HepG2 (cell line): ENCODE results near the gene UQCR11. TPM values are rescaled to one million over a fixed set of nuclear protein-coding genes. Genes with fewer than 3 reads are reported as not detected.

Experiments used
- AFF4 ChIP-seq: sonication (generic); formaldehyde crosslinking; IDR thresholded peaks from 2 replicates; pipeline ENCODE4 v1.4.0; 2020; ENCODE audit warnings: missing genetic modification reagents
- CAMTA2 ChIP-seq: sonication (generic); formaldehyde crosslinking; IDR thresholded peaks from 2 replicates; pipeline ENCODE4 v1.4.0; 2020; ENCODE audit warnings: mild to moderate bottlenecking, missing genetic modification reagents, borderline replicate concordance
- CCDC6 ChIP-seq: sonication (generic); formaldehyde crosslinking; IDR thresholded peaks from 2 replicates; pipeline ENCODE4 v1.8.1; 2022; ENCODE audit warnings: mild to moderate bottlenecking, missing genetic modification reagents, moderate library complexity
- HBP1 ChIP-seq: IDR thresholded peaks from 2 replicates; pipeline ENCODE4 v1.6.1; 2016; ENCODE audit warnings: low read depth, control low read depth
- JUN ChIP-seq: sonication (generic); formaldehyde crosslinking; IDR thresholded peaks from 2 replicates; pipeline ENCODE4 v1.4.0; 2020; ENCODE audit warnings: mild to moderate bottlenecking, missing genetic modification reagents
- NAIF1 ChIP-seq: sonication (generic); formaldehyde crosslinking; IDR thresholded peaks from 2 replicates; pipeline ENCODE4 v1.5.0; 2020; ENCODE audit warnings: mild to moderate bottlenecking, missing genetic modification reagents, borderline replicate concordance
- NFE2L1 ChIP-seq: sonication (generic); formaldehyde crosslinking; IDR thresholded peaks from 2 replicates; pipeline ENCODE4 v1.4.0; 2020; ENCODE audit warnings: missing genetic modification reagents, mild to moderate bottlenecking, borderline replicate concordance
- PCBP1 ChIP-seq: fragments of 200-400 bp; formaldehyde crosslinking; IDR thresholded peaks from 2 replicates; pipeline ENCODE4 v1.6.1; 2017; ENCODE audit warnings: mild to moderate bottlenecking, low read depth, low read length, borderline replicate concordance
- POGZ ChIP-seq: sonication (generic); formaldehyde crosslinking; IDR thresholded peaks from 2 replicates; pipeline ENCODE4 v1.4.0; 2020; ENCODE audit warnings: mild to moderate bottlenecking, missing genetic modification reagents
- SAFB2 ChIP-seq: sonication (generic); formaldehyde crosslinking; IDR thresholded peaks from 2 replicates; pipeline ENCODE4 v1.5.1; 2020; ENCODE audit warnings: missing genetic modification reagents, low read depth, mild to moderate bottlenecking, borderline replicate concordance
- SMAD3 ChIP-seq: sonication (generic); formaldehyde crosslinking; IDR thresholded peaks from 2 replicates; pipeline ENCODE4 v1.4.0; 2020; ENCODE audit warnings: missing genetic modification reagents
- ZBTB8A ChIP-seq: sonication (generic); formaldehyde crosslinking; IDR thresholded peaks from 2 replicates; pipeline ENCODE4 v1.4.0; 2020; ENCODE audit warnings: mild to moderate bottlenecking, low read depth, missing genetic modification reagents, borderline replicate concordance
- ZNF12 ChIP-seq: sonication (generic); formaldehyde crosslinking; IDR thresholded peaks from 2 replicates; pipeline ENCODE4 v1.5.0; 2020; ENCODE audit warnings: missing genetic modification reagents
- ZNF253 ChIP-seq: sonication (generic); formaldehyde crosslinking; IDR thresholded peaks from 2 replicates; pipeline ENCODE4 v1.8.0; 2022; ENCODE audit warnings: mild to moderate bottlenecking, missing genetic modification reagents, borderline replicate concordance
- ZNF296 ChIP-seq: sonication (generic); formaldehyde crosslinking; conservative IDR thresholded peaks from 2 replicates; pipeline ENCODE4 v1.5.0; 2020; ENCODE audit warnings: mild to moderate bottlenecking, missing genetic modification reagents
- ZNF512B ChIP-seq: sonication (generic); formaldehyde crosslinking; IDR thresholded peaks from 2 replicates; pipeline ENCODE4 v1.5.1; 2020; ENCODE audit warnings: missing genetic modification reagents, mild to moderate bottlenecking, borderline replicate concordance
- polyA plus RNA-seq, 8 experiments: library from polyadenylated mRNA; depleted of rRNA in 3 of 8; stranded (reverse) in 7 of 8; unstranded in 1 of 8; fragments of >200 nt; fragmentation: Illumina TruSeq in 4 of 8; extraction: Trizol in 4 of 8; gene quantifications; 2 replicates each; pipeline versions ENCODE4 v1.2.1 to v1.2.3, GENCODE V29; 2011 to 2016; ENCODE audit warnings: low read depth in 4 of 8, missing spikeins in 1 of 8, mixed read lengths in 1 of 8; ENCODE audit not compliant: insufficient read depth in 1 of 8
- total RNA-seq, 5 experiments: library from RNA; depleted of rRNA; stranded (reverse); fragments of >200 nt; fragmentation: Illumina TruSeq; extraction: Trizol; gene quantifications; 2 replicates each; pipeline ENCODE4 v1.2.3, GENCODE V29; 2016; ENCODE audit warnings: low read depth in 1 of 5
- TF ChIP-seq, protein P1 (sequence below), 2 experiments: sonication (generic) in 1 of 2; formaldehyde crosslinking in 1 of 2; IDR thresholded peaks; 2 replicates each; pipeline versions ENCODE4 v1.4.0 to v1.6.1; 2018 to 2020; ENCODE audit warnings: missing genetic modification reagents in 2 of 2, borderline replicate concordance in 1 of 2, low read depth in 1 of 2, mild to moderate bottlenecking in 1 of 2, missing biosample characterization in 1 of 2
- TF ChIP-seq, protein P2 (sequence below): sonication (generic); formaldehyde crosslinking; IDR thresholded peaks from 2 replicates; pipeline ENCODE4 v1.5.0; 2020; ENCODE audit warnings: missing genetic modification reagents

The UQCR11 gene
- total and polyA plus RNA-seq, 2 of the 13 experiments (the other 11 are each of a cell fraction or from before 2014, with no cell fraction given): 125 to 214 TPM

DNA sequence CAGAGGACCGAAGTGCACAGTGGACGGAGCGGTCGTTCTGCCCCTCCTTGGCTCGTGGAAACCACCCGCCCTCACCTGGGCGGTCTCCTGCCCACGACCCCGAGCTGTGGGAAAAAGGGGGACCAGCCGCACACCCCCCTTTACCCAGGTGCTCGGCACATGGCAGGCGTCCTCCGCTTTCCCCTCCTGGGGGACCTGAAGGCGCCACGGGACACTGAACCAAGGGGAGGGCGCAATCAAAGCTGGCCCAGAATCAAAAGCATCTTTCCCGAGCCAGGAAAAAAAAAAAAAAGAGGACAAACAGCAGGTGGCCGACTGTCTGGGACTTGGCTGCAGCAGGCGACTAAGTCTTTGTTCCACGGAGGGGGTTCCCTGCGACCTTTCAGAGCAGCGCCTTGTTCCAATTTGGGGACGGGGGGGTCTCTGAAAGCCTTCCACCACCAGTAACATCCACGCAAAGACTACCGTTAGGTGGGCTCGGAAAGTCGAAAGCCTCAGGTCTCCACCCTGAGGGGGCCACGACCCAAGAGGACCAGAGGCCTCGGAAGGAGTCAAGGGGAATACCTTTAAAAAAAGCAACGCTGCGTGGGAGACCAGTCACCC, 13.7 kb downstream of the UQCR11 start (continued):
- TF ChIP-seq, protein P1, sequence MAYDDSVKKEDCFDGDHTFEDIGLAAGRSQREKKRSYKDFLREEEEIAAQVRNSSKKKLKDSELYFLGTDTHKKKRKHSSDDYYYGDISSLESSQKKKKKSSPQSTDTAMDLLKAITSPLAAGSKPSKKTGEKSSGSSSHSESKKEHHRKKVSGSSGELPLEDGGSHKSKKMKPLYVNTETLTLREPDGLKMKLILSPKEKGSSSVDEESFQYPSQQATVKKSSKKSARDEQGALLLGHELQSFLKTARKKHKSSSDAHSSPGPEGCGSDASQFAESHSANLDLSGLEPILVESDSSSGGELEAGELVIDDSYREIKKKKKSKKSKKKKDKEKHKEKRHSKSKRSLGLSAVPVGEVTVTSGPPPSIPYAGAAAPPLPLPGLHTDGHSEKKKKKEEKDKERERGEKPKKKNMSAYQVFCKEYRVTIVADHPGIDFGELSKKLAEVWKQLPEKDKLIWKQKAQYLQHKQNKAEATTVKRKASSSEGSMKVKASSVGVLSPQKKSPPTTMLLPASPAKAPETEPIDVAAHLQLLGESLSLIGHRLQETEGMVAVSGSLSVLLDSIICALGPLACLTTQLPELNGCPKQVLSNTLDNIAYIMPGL (CRISPR knock-in tag; IDR thresholded peaks at IDR 0.05; ENCODE audit: borderline replicate concordance in 1 of 2, low read depth in 1 of 2): no peak
- TF ChIP-seq CCDC6 (CRISPR knock-in tag) (no peak), POGZ (CRISPR knock-in tag) (0 out of 2 replicates have a peak, but pooled peaks have one; percentile 10), JUN (CRISPR knock-in tag) (no peak), CAMTA2 (CRISPR knock-in tag) (no peak), ZNF253 (0 out of 2 replicates have a peak, but pooled peaks have one; percentile 37), ZNF512B (no peak), ZNF12 (CRISPR knock-in tag) (no peak), NAIF1 (CRISPR knock-in tag) (no peak), AFF4 (CRISPR knock-in tag) (0 out of 2 replicates have a peak, but pooled peaks have one; percentile 38), PCBP1 (0 out of 2 replicates have a peak, but pooled peaks have one; percentile 23), SAFB2 (CRISPR knock-in tag) (no peak), HBP1 (no peak), ZNF296 (CRISPR knock-in tag) (no peak), SMAD3 (no peak), ZBTB8A (CRISPR knock-in tag) (no peak), NFE2L1 (no peak)
- TF ChIP-seq, protein P2, sequence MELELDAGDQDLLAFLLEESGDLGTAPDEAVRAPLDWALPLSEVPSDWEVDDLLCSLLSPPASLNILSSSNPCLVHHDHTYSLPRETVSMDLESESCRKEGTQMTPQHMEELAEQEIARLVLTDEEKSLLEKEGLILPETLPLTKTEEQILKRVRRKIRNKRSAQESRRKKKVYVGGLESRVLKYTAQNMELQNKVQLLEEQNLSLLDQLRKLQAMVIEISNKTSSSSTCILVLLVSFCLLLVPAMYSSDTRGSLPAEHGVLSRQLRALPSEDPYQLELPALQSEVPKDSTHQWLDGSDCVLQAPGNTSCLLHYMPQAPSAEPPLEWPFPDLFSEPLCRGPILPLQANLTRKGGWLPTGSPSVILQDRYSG (CRISPR knock-in tag): no peak
